Activated T-cell treated with anti-CD3 and anti-CD28 coated beads, Interleukin-2, amount 50 U/mL, for 4 hours (primary cell): ENCODE data around the gene PTPRM. TPM values are rescaled to one million over a fixed set of nuclear protein-coding genes. Genes with fewer than 3 reads are reported as not detected.

Experiments
- ATAC-seq, 2 donors: fragments of 200-7000 bp; cut with Tn5 transposase; one replicate each; pipeline ENCODE4 v1.10.0; 2021
- DNase-seq: peaks from one replicate; pipeline ENCODE4 v3.0.0-alpha.2; 2020
- H3K27me3 Mint-ChIP-seq: one replicate; pipeline ENCODE4 v1.8.0; 2021; ENCODE audit warnings: low read depth, mixed read lengths
- H3K36me3 Mint-ChIP-seq: one replicate; pipeline ENCODE4 v1.8.0; 2022; ENCODE audit warnings: mixed read lengths; ENCODE audit not compliant: insufficient read depth
- H3K4me1 Mint-ChIP-seq: one replicate; pipeline ENCODE4 v1.8.0; 2021; ENCODE audit warnings: low read depth, mixed read lengths
- H3K4me3 Mint-ChIP-seq: one replicate; pipeline ENCODE4 v1.8.0; 2021; ENCODE audit warnings: mild to moderate bottlenecking, moderate library complexity, mixed read lengths
- H3K9me3 Mint-ChIP-seq: one replicate; pipeline ENCODE4 v1.8.0; 2021; ENCODE audit warnings: mixed read lengths
- total RNA-seq, 3 donors: library from RNA; stranded (reverse); gene quantifications; one replicate each; pipeline ENCODE4 v1.2.1, GENCODE V29; 2021

Gene PTPRM
- total RNA-seq, 3 donors from 2014 or later: 1.5 to 3.5 (median 2.3) TPM

GRCh38 chr18:7914834-7915670 is 347.9 kb downstream of the PTPRM start:
- no peaks in the 10 kb centered on the region for H3K9me3 Mint-ChIP-seq
- no peak overlapping the region for H3K4me3 Mint-ChIP-seq
- H3K36me3 Mint-ChIP-seq: no peaks in the 10 kb centered on the region
- DNase-seq (no peak), ATAC-seq (no peak)
- H3K27me3 Mint-ChIP-seq: no peaks in the 10 kb centered on the region
- H3K4me1 Mint-ChIP-seq: no peaks in the 10 kb centered on the region

- no peaks in the 10 kb centered on the region for H3K36me3 Mint-ChIP-seq
- no peaks in the 10 kb centered on the region for H3K27me3 Mint-ChIP-seq
- H3K9me3 Mint-ChIP-seq: peaks cover 6% of the 10 kb centered on the region
- no peaks in the 10 kb centered on the region for H3K4me1 Mint-ChIP-seq
- ATAC-seq: no peak
- DNase-seq: no peak
- no peak overlapping the region for H3K4me3 Mint-ChIP-seq
These were observed 351.6 kb downstream of the PTPRM start for GRCh38 chr18:7918701-7919100.

GRCh38 chr18:7919565-7919964 is 352.4 kb downstream of the PTPRM start:
- Mint-ChIP-seq H3K27me3 (no peaks in the 10 kb centered on the region), H3K4me3 (no peak overlapping the region), H3K4me1 (no peaks in the 10 kb centered on the region), H3K9me3 (peaks cover 6% of the 10 kb centered on the region), H3K36me3 (no peaks in the 10 kb centered on the region)
- ATAC-seq: no peak
- no peak for DNase-seq

GRCh38 chr18:7921938-7922587 is 354.9 kb downstream of the PTPRM start:
- no peak for DNase-seq
- Mint-ChIP-seq H3K9me3 (peaks cover 6% of the 10 kb centered on the region), H3K36me3 (no peaks in the 10 kb centered on the region), H3K4me1 (no peaks in the 10 kb centered on the region), H3K27me3 (no peaks in the 10 kb centered on the region), H3K4me3 (no peak overlapping the region)
- ATAC-seq: no peak

- Mint-ChIP-seq H3K4me3 (no peak overlapping the region), H3K9me3 (peaks cover 6% of the 10 kb centered on the region), H3K36me3 (no peaks in the 10 kb centered on the region), H3K27me3 (no peaks in the 10 kb centered on the region), H3K4me1 (no peaks in the 10 kb centered on the region)
- DNase-seq (no peak), ATAC-seq (no peak)
These were observed 356.0 kb downstream of the PTPRM start for GRCh38 chr18:7923105-7923504.

- Mint-ChIP-seq H3K4me3 (no peak overlapping the region), H3K9me3 (peaks cover 6% of the 10 kb centered on the region), H3K4me1 (no peaks in the 10 kb centered on the region), H3K36me3 (no peaks in the 10 kb centered on the region), H3K27me3 (no peaks in the 10 kb centered on the region)
- DNase-seq (no peak), ATAC-seq (no peak)
These were observed 357.5 kb downstream of the PTPRM start for GRCh38 chr18:7924616-7925015.

- Mint-ChIP-seq H3K4me3 (no peak overlapping the region), H3K36me3 (no peaks in the 10 kb centered on the region), H3K9me3 (no peaks in the 10 kb centered on the region), H3K27me3 (no peaks in the 10 kb centered on the region), H3K4me1 (no peaks in the 10 kb centered on the region)
- no peak for DNase-seq
- ATAC-seq: no peak
These were observed 359.4 kb downstream of the PTPRM start for GRCh38 chr18:7926526-7926925.

GRCh38 chr18:7927119-7927518 is 360.0 kb downstream of the PTPRM start:
- ATAC-seq: no peak
- H3K36me3 Mint-ChIP-seq: no peaks in the 10 kb centered on the region

GRCh38 chr18:7931763-7932162 is 364.6 kb downstream of the PTPRM start:
- Mint-ChIP-seq H3K9me3 (no peaks in the 10 kb centered on the region), H3K36me3 (no peaks in the 10 kb centered on the region), H3K27me3 (no peaks in the 10 kb centered on the region), H3K4me3 (no peak overlapping the region), H3K4me1 (no peaks in the 10 kb centered on the region)
- no peak for DNase-seq
- no peak for ATAC-seq

More at GRCh38 chr18:7927119-7927518, 360.0 kb downstream of the PTPRM start:
- H3K4me1 Mint-ChIP-seq: no peaks in the 10 kb centered on the region
- no peak for DNase-seq
- H3K27me3 Mint-ChIP-seq: no peaks in the 10 kb centered on the region
- H3K4me3 Mint-ChIP-seq: no peak overlapping the region
- H3K9me3 Mint-ChIP-seq: no peaks in the 10 kb centered on the region

- Mint-ChIP-seq H3K4me3 (no peak overlapping the region), H3K4me1 (no peaks in the 10 kb centered on the region), H3K36me3 (no peaks in the 10 kb centered on the region), H3K27me3 (no peaks in the 10 kb centered on the region), H3K9me3 (no peaks in the 10 kb centered on the region)
- ATAC-seq (no peak), DNase-seq (no peak)
These were observed 370.2 kb downstream of the PTPRM start for GRCh38 chr18:7937268-7937667.

GRCh38 chr18:7939521-7939920 is 372.4 kb downstream of the PTPRM start:
- no peak for DNase-seq
- Mint-ChIP-seq H3K36me3 (no peaks in the 10 kb centered on the region), H3K9me3 (no peaks in the 10 kb centered on the region), H3K4me1 (no peaks in the 10 kb centered on the region), H3K4me3 (no peak overlapping the region), H3K27me3 (no peaks in the 10 kb centered on the region)
- ATAC-seq: no peak

GRCh38 chr18:7940379-7940778 is 373.3 kb downstream of the PTPRM start:
- no peak for DNase-seq
- Mint-ChIP-seq H3K9me3 (no peaks in the 10 kb centered on the region), H3K4me3 (no peak overlapping the region), H3K27me3 (no peaks in the 10 kb centered on the region), H3K4me1 (no peaks in the 10 kb centered on the region), H3K36me3 (no peaks in the 10 kb centered on the region)
- no peak for ATAC-seq

- ATAC-seq: no peak
- Mint-ChIP-seq H3K9me3 (no peaks in the 10 kb centered on the region), H3K4me3 (no peak overlapping the region), H3K4me1 (no peaks in the 10 kb centered on the region), H3K36me3 (no peaks in the 10 kb centered on the region), H3K27me3 (no peaks in the 10 kb centered on the region)
- DNase-seq: no peak
These were observed 373.9 kb downstream of the PTPRM start for GRCh38 chr18:7940971-7941370.

- Mint-ChIP-seq H3K36me3 (no peaks in the 10 kb centered on the region), H3K4me3 (no peak overlapping the region), H3K4me1 (peaks cover 1% of the 10 kb centered on the region), H3K9me3 (no peaks in the 10 kb centered on the region), H3K27me3 (no peaks in the 10 kb centered on the region)
- DNase-seq: no peak
- ATAC-seq: no peak
These were observed 374.4 kb downstream of the PTPRM start for GRCh38 chr18:7941533-7941932.

GRCh38 chr18:7945882-7946281 is 378.8 kb downstream of the PTPRM start:
- ATAC-seq: no peak
- no peak overlapping the region for H3K4me3 Mint-ChIP-seq

More at GRCh38 chr18:7945882-7946281, 378.8 kb downstream of the PTPRM start:
- peaks cover 6% of the 10 kb centered on the region for H3K4me1 Mint-ChIP-seq
- no peaks in the 10 kb centered on the region for H3K27me3 Mint-ChIP-seq
- no peaks in the 10 kb centered on the region for H3K9me3 Mint-ChIP-seq
- DNase-seq: no peak
- H3K36me3 Mint-ChIP-seq: no peaks in the 10 kb centered on the region
